Right forelimb (tissue), 1 donor: Measurements from ENCODE around the gene MICU2.

Source experiments
- DNase-seq: peaks from one replicate; pipeline ENCODE4 v3.0.0-alpha.2; 2018

Gene MICU2, protein sequence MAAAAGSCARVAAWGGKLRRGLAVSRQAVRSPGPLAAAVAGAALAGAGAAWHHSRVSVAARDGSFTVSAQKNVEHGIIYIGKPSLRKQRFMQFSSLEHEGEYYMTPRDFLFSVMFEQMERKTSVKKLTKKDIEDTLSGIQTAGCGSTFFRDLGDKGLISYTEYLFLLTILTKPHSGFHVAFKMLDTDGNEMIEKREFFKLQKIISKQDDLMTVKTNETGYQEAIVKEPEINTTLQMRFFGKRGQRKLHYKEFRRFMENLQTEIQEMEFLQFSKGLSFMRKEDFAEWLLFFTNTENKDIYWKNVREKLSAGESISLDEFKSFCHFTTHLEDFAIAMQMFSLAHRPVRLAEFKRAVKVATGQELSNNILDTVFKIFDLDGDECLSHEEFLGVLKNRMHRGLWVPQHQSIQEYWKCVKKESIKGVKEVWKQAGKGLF

DNA sequence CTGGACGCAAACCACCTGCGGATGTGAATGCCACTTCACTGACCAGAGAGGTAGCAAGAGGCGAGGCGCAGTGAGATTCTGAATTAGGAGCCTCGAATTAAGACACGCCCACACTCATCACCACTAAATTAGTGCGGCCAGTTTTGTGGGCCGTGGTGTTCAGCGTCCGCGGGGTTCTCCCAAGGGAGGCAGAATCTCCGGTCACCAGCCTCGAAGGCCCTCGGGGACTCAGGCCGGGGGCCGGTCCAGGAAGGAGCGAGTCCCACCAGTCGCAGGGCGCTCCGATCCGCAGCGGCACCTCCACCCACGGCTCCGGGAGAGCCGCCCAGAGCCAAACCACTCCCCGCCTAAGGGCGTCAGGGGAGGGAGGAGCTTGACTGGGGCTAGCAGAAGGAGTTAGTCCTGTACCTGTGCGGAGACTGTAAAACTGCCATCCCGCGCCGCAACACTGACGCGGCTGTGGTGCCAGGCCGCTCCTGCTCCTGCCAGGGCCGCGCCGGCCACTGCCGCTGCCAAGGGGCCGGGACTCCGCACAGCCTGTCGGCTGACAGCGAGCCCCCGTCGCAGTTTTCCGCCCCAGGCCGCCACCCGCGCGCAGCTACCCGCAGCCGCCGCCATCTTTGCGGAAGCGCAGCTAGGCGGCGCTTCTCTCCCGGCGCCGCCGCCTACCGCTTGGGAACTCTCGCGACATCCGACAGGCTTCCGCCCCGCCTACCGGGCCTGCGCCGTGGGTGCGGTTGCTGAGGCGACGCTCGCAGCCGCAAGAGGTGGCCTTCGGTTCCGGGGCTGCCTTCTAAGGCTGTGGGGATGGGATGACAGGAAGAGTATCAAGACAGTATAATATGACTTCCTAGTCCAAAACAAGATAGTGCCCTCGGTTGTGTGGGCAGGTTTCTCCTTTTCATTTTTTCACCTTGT is at the start of gene MICU2:
TSS of gene MICU2 (minus strand) at position 640 of the 918 bp plus-strand sequence. CDS start at position 618, 22 bp downstream.
- DNase-seq = peak; percentile 94

DNA sequence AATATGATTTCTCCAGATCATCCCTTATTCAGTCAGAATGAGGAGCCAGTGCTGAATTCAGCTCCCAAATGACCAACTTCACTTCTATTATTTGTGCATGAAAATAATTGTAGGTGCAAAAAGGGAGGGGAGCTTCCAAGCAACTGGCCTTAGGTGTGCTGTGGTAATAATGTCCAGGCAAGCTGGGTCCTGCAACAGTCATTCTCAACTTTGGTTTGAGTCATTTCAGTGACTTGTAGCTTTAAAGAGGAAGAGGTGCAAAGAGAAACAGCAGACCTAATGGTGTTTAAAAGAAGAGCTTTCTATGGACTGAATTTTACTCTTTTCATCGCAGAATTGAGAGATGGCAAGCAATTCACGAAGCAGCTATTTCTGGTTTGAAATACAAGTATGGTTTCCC is 37.7 kb upstream of the MICU2 start:
- no peak for DNase-seq

DNA sequence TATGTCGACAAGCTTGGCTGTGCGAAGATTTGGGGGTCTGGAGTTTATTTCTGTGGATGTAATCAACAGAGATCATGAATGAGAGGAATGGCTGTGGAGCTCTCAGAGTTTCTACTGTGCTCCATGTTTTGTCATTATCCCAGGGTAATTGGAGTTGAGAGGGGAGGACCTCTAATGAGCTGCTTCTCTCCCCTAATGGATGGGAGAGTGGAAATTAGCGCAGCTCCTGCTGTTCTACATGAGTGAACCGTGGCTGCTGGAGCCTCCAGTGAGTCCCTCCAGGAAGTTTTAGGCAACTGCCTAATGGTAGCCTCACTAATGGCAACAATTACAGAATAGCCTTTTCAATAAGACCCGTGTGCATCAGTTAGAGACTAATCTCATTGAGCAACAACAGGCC is 35.6 kb upstream of the MICU2 start:
- no peak for DNase-seq

DNA sequence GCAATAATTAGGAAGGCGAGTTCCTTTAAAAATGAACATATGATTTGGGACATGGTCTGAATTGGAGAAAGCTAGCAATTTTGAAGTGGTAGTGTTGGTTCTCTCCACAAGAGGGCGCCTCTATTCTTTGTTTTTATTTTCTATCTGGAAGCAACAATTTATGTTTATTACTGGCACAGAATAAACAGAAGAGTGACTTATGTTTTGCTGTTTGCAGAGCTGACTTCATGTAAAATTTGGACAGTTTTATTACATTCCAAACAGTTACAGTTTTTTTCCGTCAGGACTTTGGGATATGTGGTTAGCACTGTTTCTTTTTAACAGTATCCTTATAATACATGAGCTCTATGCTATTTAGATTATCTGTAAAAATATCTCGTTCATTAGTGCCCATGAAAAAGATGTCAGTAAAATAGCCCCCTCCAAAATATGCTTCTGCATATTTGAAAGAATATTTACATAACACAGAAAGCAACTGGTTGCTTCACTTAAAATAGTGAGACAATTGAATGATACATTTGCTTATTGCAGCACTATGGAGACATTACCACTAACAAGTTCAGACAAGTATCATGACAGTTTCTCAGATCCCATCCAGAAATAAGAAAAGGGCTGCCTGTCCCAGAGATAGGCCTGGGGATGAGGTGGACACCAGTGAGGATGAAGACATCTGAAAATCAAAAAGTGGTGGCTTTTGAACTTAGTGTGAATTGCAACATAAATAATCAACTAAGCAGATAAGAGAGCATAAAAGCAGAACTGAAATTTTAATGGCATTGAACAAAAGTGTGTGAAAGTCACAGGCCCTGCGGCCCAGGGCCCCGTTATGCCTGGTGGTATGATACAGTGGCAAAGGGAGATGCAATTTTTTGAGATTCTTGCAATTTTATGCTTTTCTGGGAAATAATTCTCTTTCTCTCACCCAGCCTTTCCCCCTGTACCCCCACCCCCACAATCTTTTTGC is 34.6 kb upstream of the MICU2 start:
- DNase-seq = peak; percentile 49

DNA sequence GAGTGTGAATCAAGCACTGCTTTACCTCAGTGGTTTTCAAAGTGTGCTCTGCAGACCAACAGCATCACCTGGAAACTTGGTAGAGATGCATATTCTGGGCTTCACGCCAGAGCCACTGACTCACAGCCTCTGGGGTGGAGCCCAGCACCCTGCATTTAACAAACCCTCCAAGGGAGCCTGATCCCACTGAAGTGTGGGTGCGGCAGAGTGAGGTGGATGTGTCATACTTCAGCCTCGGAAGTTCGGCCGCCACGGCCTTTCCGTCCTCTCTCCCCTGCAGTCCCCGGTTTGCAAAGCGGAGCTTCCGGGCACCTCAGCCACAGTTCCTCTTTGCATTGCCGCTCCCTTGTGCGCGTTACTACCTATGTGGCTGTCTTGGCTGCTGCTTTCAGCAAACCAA is 33.3 kb upstream of the MICU2 start:
- no peak for DNase-seq

DNA sequence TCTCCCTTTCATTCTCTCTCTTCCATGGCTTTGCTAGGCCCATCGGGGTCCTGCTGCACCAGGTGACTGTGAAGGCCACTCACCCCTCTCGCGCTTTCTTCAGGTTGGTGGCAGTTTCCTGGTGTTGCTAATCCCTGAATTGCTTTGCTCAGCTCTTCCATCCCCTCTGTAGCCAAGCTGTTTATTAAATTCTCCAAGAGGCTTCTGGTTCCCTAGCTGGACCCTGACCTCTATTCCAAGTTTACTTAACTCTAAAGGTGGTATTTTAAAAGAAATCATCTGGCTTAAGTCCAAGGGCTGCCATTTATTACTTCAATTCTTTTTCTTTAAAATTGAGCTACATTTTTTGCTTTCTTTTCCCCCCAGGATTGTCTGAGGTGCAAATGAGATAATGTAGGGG is 32.7 kb upstream of the MICU2 start:
- no peak for DNase-seq

DNA sequence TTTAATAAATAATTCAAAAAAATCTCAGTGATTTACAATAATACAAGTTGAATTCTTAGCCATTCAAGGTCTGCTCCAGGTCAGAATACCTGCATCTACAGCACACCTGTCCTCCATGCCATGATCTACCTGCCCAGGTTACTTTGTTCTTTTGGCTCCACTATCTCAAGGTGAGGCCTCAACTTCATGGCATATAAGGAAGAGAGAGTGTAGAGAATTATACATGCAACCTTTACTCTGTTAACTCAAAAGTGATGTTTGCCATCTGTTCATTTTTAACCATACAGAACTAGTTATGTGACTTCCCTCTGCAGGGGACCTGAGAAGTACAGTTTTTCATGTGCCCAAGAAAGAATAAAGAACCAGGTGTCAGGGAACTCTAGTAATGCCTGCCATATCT is 28.2 kb upstream of the MICU2 start:
- DNase-seq = no peak

DNA sequence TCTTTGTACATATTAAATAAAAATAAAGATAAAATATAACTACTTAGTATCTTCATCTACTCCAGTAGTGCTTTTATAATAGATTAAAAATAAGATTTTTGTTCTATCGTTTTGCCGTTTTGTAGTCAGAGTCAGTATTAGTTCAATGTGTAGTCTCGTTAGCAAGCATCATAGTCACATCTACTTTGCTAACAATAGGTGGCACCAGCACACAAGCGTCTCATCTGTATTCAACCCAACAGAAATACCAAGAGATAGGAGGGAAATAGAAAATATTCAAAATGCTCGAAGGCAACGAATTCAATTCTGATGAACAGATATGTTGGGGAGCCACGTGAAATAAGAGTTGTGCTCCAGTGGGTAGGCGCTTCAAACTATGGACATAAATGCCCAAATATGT is 21.4 kb upstream of the MICU2 start:
- DNase-seq = no peak

DNA sequence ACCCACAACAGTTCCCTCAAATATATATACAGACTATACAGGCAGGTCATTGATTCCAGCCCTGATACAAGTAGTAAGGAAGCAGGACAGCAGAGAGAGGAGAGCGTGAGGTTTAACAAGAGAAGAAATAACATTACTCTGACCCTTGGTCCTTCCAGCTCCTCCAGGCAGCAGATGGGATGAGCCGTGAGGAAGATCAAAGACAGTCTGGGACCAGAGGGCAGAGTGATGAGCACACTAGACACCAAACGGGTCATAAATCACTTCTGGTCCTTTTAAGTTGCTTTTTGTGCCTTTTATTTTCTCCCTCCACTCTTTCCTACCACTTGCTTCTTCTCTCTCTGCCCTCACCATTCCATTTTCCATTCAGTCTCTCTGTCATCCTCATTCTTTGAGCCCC is 16.9 kb upstream of the MICU2 start:
- DNase-seq = no peak

DNA sequence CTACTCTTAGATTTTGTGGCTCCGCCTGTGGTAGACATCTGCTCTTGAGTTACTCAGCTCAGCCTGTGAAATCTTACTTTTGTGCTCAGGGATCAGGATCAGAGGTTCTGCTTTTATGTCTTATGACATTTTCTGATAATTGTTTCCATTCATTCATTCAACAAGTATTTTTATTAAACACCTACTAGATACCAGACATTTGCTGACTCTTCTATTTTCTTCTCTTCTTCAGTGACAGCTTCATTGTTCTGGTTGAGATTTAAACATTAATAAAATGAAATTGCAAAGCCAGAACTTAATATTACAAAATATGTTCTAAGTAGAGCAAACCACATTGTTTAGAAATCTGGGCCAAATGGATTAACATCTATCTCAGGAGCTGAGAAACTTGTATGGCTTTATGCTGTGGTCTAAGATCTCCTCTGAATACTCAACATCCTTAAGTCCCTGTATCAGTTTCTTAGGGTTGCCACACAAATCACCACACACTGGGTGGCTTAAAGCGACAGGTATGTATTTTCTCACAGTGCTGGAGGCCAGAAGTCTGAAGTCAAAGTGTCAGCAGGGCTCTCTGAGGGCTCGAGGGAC is 15.8 kb upstream of the MICU2 start:
- DNase-seq = no peak

DNA sequence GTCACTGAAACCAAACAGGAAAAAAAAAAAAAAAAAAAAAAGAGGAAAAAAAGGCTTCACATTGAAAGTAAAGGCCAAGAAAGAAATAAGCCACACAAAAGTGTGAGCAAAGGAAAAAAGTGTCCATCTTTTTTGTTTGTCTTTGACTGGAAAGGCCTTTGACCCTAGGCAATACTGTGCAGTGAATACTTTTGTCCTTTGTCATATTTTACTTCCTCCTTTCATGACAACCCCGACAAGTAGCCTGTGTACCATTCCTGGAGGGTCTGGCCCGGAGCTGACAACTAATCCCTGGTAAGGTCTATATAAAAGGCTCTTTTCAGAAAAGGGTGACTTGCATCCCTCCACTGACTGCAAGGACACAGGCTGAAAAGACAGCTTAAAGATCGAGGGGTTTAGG is 12.9 kb upstream of the MICU2 start:
- no peak for DNase-seq

DNA sequence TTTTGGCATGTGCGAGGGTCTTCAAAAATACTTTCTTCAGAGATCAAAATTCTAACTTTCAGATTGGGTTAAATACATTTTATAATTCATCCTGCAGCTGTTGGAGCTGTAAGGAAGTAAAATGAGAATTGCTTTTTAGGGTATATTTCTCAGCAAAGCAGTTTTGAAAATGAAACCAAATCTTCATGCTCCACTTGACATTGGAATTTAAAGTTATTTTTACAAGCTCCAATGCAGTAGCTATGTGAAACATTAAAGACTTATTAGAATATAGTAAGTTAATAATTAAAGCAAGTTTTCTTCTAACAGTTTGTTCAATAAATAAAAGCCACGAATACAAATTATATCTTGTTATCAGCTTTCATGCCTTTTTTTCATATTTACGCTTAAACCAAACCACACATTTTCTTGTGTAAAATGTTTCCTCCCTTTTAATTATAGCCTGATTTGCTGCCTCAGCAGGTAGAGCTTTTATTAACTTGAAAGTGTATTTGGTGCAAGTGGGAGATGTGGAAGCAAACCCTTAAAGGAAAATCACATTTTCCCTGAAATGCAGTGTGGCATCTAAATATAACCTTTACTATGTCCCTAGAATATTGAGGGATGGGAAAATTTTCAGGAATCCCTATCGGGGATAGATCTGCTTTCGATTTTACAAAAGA is 12.4 kb upstream of the MICU2 start:
- no peak for DNase-seq

DNA sequence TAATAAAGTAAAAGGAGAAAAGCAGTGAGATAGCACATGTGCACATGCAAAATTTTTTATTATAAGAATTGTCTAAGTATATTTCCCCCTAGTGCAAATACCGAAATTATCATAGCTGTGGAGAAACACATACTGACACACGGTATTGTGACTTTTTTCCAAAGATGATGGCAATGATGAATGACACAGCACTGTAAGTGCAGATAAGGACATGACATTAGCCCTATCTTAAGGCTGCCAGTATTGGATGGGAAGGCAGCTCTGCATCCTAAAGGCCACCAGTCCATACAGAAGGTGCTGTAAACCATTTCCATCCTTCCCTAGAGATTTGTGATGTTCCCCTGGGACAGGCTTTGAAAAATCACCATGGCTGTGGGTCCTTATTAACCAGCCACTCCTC is 11.5 kb upstream of the MICU2 start:
- DNase-seq = no peak

DNA sequence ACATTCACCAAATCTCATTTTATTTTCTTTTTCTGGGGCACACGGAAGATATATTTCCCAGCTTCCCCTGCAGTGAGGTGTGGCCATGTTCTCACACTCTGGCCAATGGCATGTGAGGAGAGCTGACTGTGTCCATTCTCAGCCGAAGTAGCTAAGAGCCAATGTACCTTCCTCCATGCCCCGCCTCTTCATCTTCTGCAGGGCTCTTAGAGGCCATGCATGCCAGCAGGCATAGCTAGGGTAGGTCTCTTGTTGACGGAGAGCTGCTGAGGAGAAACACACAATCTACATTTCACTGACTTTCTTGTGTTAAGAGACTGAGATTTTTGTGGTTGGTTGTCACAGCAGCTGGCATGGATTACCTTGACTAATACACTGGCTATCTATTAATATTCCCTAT is 9.8 kb upstream of the MICU2 start:
- no peak for DNase-seq

DNA sequence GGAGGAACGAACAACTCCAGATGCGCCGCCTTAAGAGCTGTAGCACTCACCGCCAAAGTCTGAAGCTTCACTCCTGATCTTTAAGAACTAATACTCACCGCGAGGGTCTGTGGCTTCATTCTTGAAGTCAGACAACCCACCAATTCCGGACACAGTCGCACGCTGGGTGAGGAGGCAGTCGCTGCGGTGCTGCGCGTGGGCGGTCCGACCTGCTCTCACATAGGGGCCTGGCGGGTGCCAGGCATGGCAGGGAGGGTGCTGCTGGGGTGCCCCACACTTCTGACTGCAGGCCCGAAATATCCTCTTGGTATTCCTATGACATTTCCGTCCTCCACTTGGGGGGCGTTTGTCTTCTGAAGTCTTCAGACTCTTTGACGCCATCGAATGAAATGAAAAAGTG is 7.4 kb upstream of the MICU2 start:
- no peak for DNase-seq

DNA sequence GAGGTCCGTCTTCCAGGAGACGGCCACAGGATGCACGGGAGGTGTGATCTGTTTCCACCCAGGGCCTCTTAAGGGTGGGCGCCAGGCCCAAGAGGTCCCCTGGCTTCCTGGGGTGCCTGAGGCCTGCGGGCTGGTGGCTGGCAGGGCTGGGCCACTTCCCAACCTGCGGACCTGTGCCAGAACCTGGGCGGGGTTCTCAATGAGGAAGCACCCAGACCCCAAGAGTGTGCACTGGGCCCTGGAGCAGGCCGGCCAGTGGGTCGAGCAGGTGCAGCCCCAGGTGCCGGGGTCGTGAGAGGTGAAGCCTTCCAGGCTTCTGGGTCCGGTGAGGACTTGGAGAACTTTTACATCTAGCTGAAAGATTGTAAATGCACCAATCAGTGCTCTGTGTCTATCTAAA is 6.7 kb upstream of the MICU2 start:
- DNase-seq = no peak

DNA sequence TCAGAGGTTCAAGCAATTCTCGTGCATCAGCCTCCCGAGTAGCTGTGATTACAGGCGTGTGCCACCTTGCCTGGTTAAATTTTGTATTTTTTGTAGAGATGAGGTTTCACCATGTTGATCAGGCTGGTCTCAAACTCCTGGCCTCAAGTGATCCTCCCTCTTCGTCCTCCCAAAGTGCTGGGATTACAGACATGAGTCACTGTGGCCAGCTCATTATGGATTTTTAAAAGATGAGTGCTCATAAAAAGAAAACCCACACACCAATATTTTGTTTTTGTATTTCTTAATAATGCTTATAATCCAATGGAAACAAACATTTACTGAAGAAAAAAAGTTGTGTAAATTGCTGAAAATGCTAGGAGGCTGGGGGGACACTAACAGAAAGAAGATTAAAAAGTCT is 5.0 kb upstream of the MICU2 start:
- DNase-seq = no peak

DNA sequence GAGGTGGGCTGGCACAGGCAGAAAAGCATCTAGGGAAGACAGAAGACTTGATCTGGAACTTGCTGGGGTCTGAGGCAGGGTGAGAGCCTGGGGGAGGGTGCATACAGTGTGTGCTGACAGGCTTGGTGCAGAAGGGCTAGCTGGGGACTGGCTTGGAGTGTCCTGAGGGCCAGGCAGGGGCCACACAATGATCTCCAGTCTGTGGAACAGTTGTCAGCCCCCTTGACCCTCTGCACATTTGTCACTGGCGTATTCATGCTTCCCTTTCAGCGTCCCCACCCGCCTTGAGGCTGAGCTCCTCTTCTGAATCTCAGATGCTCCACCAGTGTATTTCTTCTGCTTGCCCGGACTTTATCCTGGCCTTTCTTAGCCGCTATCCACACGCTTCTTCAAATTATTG is 2.8 kb upstream of the MICU2 start:
- DNase-seq = no peak

DNA sequence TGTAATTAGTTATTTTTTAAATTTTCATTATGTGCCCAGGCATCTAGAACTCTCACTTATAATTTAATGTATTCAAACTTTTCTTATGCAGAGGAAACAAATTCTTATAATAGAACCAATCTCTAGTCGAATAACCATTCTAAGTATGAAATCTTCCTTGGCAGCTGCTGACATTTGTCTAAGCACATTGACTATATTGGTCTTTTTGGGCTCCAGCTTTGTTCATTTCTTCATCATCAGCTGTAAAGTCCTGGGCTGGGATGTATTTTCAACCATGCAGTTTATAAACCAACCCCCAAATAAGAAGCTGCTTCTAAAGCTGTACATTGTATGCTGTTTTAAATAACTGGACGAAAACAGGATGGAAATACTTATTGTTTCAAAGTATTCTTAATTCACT is 2.3 kb upstream of the MICU2 start:
- DNase-seq = no peak

DNA sequence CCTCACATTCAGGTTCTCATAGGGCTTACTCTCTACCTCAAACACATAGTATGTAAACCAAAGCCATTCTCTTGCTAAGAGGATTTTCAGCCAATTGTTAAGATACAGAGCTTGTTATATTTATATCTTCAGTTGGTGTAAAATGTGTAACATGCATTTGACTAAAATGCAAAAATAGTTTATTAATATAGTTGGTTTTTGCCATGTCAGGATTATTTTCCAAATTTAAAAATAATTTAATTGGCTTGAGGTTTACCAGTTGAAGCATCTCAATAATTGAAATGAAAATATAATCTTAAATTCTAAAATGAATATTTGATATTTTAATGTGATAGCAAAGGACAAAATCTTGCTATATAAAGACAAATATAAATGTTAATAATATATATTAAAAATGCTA is 7.2 kb downstream of the MICU2 start:
- no peak for DNase-seq

DNA sequence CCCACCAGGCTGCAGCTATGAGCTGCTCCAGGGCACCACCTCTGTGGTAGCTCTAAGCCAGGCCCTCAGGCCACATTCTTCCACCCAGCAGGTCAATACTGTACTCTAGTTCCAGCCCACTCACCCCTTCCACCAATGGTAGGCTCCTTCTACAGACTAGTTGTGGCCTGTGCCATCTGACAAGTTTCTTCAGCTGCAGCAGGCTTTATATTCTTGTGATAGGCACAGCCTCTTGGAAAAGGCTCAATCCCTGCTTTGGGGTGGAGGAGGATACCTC is 8.5 kb downstream of the MICU2 start:
- no peak for DNase-seq
